ENCODE results near the gene MAML3. TPM values are rescaled to one million over a fixed set of nuclear protein-coding genes. Genes with fewer than 3 reads are reported as not detected.

MAML3 gene
- total and polyA plus RNA-seq, 10 donors: 0.63 to 18.4 (median 12.7) TPM

DNA sequence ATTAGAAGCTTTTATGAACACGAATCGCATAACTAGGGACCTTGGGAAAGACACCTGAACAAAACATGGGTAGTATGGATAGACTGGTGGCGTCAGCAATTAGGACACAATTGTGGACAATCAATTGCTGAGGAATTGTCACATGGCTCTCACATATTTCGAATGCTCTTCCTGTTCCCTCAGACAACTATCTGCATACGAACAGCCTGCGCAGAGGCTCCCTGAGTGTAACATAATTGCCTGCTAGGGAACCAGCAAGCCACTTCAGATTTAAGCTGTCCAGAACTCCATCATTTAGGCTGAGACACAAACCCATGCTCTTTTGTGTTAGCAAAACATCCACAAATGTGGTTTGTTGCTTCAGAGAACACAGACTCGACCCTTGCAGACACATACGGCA is 327.6 kb downstream of the MAML3 start:
- Histone ChIP-seq H3K4me3 (no peak overlapping the region), H3K36me3 (no peaks in the 10 kb centered on the region), H3K27ac (no peak overlapping the region), H3K4me1 (peaks cover 0 to 9% (median 6%) of the 10 kb centered on the region in 6 donors), H3K27me3 (replicated peaks in 1 of 7) (no peaks in the 10 kb centered on the region), H3K9me3 (no peaks in the 10 kb centered on the region)
- 72 to 93% (median 84%) methylated on average over 8 of the region's 8 CpGs for WGBS, 5 donors
- TF ChIP-seq, protein P1, sequence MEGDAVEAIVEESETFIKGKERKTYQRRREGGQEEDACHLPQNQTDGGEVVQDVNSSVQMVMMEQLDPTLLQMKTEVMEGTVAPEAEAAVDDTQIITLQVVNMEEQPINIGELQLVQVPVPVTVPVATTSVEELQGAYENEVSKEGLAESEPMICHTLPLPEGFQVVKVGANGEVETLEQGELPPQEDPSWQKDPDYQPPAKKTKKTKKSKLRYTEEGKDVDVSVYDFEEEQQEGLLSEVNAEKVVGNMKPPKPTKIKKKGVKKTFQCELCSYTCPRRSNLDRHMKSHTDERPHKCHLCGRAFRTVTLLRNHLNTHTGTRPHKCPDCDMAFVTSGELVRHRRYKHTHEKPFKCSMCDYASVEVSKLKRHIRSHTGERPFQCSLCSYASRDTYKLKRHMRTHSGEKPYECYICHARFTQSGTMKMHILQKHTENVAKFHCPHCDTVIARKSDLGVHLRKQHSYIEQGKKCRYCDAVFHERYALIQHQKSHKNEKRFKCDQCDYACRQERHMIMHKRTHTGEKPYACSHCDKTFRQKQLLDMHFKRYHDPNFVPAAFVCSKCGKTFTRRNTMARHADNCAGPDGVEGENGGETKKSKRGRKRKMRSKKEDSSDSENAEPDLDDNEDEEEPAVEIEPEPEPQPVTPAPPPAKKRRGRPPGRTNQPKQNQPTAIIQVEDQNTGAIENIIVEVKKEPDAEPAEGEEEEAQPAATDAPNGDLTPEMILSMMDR (IDR thresholded peaks at IDR 0.05 in 8 of 11, conservative IDR thresholded peaks at IDR 0.05 in 3 of 11): no peak
- no peak for TF ChIP-seq POLR2A (IDR thresholded peaks at IDR 0.05)
- no peak for TF ChIP-seq POLR2AphosphoS5 (IDR thresholded peaks at IDR 0.05)
- no peak for DNase-seq
- intact Hi-C loops (cut with DNase I; ENCODE audit: low total_unique reads): no loop called here

GRCh38 chr4:139825523-139826014 is 328.4 kb downstream of the MAML3 start:
- H3K4me3 ChIP-seq: no peak overlapping the region
- intact Hi-C loops (cut with DNase I; ENCODE audit: low total_unique reads): no loop called here
- H3K4me1 ChIP-seq: peaks cover 0 to 9% (median 6%) of the 10 kb centered on the region in 6 donors
- 70 to 85% (median 84%) methylated on average over 13 of the region's 13 CpGs for WGBS, 5 donors
- H3K27me3 ChIP-seq (replicated peaks in 1 of 7): no peaks in the 10 kb centered on the region
- H3K9me3 ChIP-seq: no peaks in the 10 kb centered on the region
- H3K36me3 ChIP-seq: no peaks in the 10 kb centered on the region
- no peak for TF ChIP-seq POLR2A (IDR thresholded peaks at IDR 0.05)
- TF ChIP-seq POLR2AphosphoS5 (IDR thresholded peaks at IDR 0.05): no peak
- TF ChIP-seq, protein P1 (IDR thresholded peaks at IDR 0.05 in 8 of 11, conservative IDR thresholded peaks at IDR 0.05 in 3 of 11): no peak
- H3K27ac ChIP-seq: no peak overlapping the region
- DNase-seq: no peak

DNA sequence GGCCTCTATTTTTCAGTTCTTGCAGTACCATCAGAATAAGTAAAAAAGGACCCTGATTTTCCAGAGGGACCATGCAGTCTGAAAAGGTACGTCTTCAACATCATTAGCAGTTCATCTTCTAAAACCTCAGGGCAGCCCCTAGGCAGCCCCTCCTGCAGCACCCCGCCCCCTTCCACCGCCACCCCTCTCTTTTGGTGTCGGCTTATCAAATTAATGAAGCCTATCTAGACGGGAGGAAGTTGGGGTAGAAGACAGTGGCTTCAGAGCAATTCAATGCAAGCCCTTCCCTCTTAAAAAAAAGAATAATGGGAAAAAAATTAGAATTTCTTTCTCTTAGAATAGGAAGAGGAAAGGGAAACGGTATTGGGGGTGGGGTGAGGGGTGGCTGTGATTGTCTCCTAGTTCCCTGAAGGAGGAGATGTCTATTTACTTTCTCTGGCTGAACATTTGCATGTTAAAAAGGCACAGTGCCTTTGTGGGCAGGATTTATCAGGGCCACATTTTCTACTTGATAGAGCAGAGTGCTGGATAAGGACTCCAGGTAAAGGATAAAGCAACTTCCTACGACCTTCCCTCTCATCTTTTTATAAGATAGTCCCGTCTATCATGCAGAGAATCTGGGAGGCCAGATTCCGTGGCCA is 329.0 kb downstream of the MAML3 start:
- TF ChIP-seq POLR2AphosphoS5 (IDR thresholded peaks at IDR 0.05): no peak
- no peak for TF ChIP-seq POLR2A (IDR thresholded peaks at IDR 0.05)
- TF ChIP-seq, protein P1 (IDR thresholded peaks at IDR 0.05 in 8 of 11, conservative IDR thresholded peaks at IDR 0.05 in 3 of 11): no peak

DNA sequence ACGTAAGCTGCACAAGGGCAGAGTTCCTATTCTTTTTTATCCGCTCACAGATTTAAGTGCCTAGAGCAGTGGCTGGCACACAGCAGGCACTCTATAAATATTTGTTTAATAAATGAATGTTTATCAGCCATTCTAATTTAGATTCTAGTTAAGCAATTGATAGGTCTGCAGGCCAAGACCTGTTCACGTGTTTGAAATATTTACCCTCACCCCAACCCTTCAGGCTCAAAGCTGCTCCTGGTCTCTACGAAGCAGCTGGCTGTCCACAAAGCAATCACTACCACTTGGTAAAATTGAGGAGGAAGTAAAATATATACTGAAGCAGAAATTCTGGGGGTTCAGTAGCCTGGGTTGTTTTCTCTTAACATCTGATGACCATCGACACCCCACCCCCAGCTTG is 330.2 kb downstream of the MAML3 start:
- H3K9me3 ChIP-seq: no peaks in the 10 kb centered on the region
- no peaks in the 10 kb centered on the region for H3K27me3 ChIP-seq (replicated peaks in 1 of 7)
- H3K4me3 ChIP-seq: no peak overlapping the region
- H3K4me1 ChIP-seq: no peaks in the 10 kb centered on the region
- intact Hi-C loops (cut with DNase I; ENCODE audit: low total_unique reads): no loop called here
- TF ChIP-seq, protein P1 (IDR thresholded peaks at IDR 0.05 in 8 of 11, conservative IDR thresholded peaks at IDR 0.05 in 3 of 11): no peak
- TF ChIP-seq POLR2AphosphoS5 (IDR thresholded peaks at IDR 0.05): no peak
- no peak for TF ChIP-seq POLR2A (IDR thresholded peaks at IDR 0.05)
- H3K27ac ChIP-seq: no peak overlapping the region
- DNase-seq: no peak
- 88 to 95% (median 93%) methylated on average over 5 of the region's 5 CpGs for WGBS, 5 donors
- H3K36me3 ChIP-seq: no peaks in the 10 kb centered on the region

More for the DNA sequence above, 329.0 kb downstream of the MAML3 start:
- intact Hi-C loops (cut with DNase I; ENCODE audit: low total_unique reads): no loop called here
- no peak overlapping the region for H3K27ac ChIP-seq
- peaks cover 0 to 9% (median 6%) of the 10 kb centered on the region in 6 donors for H3K4me1 ChIP-seq
- no peak for DNase-seq
- no peaks in the 10 kb centered on the region for H3K9me3 ChIP-seq
- no peaks in the 10 kb centered on the region for H3K27me3 ChIP-seq (replicated peaks in 1 of 7)
- H3K36me3 ChIP-seq: no peaks in the 10 kb centered on the region
- no peak overlapping the region for H3K4me3 ChIP-seq
- WGBS, 5 donors: 70 to 82% (median 76%) methylated on average over 9 of the region's 9 CpGs

All from spleen (tissue), 11 donors.